COR-L47 (cell line): ENCODE measurements around the gene VAV2.

Experiments
- DNase-seq: peaks from one replicate; lab custom pipeline; 2025; lab: John Stamatoyannopoulos, UW

Gene VAV2

GRCh38 chr9:133891741-133892140 lies 100.4 kb downstream of the VAV2 start:
- no peak for DNase-seq

DNA sequence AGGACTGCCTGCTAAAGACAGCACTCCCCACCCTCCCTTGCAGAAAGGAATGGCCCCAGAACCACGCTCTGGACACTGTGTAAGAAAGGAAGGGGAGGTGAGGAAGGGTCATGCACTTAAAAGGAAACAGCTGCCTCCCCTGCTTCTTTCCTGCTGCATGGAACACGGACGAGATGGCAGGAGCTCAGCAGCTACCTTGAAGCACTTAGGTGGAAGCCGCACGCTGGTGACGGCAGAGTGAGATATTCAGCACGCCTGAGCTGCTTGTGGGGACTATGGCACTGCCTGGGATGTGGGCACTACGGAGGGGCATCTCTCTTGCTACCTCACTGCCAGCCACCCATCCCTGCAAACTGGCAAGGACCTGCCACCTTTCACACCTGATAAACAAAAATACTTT lies 101.5 kb downstream of the VAV2 start:
- no peak for DNase-seq

DNA sequence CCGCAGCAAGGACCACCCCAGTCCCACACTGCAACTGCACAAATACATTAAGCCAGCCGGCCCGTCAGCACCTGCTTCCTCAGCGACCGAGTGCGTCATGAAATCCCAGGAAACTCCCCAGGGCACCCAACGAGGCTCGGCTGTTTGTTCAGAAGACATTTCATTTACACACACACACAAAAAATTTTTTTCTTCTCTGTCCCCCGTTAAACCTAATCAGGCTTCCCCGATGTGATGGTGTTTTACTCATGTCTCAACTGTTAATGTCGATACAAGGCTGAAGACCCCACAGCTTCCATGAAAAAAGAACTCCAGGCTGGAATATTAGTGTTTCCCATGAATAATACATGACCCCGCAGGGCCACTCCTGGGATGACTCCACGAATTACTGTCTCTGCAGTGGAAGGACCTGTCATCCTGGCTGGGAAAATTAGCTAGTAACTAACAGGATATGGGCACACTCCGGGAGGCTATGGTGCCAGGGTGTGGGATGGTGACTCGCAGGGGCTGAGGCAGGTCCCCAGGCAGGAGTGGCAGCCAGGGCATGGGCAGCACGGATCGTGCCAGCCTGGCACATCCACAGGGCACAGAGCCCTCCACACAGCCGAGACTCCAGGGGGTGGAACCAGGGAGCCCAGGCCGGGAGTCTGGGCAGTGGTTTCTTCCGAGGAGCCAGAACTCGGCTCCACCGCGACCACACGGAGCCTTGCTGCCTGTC lies 102.4 kb downstream of the VAV2 start:
- peak; percentile 72 for DNase-seq

- peak; percentile 94 for DNase-seq
Measured at GRCh38 chr9:133888809-133889491, 103.2 kb downstream of the VAV2 start.

GRCh38 chr9:133888048-133888808 lies 103.9 kb downstream of the VAV2 start:
- DNase-seq, result peak; percentile 92

GRCh38 chr9:133887540-133888047 lies 104.5 kb downstream of the VAV2 start:
- DNase-seq, result no peak

- DNase-seq, result peak; percentile 47
Measured at GRCh38 chr9:133886563-133887501, 105.3 kb downstream of the VAV2 start.

- DNase-seq, result no peak
Measured at GRCh38 chr9:133884907-133885744, 107.0 kb downstream of the VAV2 start.

- DNase-seq, result no peak
Measured at GRCh38 chr9:133882849-133883755, 109.0 kb downstream of the VAV2 start.

GRCh38 chr9:133881671-133882381 lies 110.3 kb downstream of the VAV2 start:
- DNase-seq, result peak; percentile 87

DNA sequence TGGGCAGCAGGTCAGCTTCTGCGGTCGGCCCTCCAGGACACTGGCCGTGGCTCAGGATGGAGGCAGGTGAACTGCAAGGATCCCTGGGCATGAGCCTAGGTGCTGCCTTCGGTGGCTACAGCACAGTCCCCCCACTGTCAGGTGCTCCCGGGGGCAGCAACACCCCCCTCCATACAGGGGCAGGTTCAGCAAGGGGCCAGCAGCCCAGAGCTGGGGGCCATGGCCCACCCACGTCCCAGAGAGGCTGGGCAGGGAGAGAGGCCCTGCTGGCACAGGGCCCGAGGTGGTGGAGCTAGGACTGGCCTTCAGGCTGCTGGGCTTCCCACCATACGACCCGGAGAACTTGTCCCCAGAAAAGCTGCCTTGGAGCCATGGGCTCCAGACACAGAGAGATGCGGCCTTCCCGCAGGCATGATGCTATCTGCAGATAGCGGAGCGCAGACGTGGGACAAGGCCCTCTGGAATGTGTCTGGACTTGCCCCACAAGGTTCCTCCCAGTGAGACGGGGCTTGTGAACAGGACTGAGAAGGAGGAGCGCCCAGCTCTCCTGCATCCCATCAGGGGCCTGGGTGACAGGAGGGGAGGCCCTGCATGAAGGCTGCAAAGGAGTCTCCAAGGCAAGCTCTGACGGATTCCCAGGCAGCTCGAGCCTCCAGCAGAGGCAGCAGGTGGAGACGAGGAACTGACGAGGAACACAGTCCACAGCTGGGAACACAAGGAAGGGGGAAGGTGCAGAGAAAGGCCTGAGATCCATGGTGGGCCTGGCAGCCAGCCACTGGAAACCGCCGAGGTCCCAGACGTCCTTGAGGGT lies 111.1 kb downstream of the VAV2 start:
- DNase-seq, result no peak

GRCh38 chr9:133880136-133880535 lies 112.0 kb downstream of the VAV2 start:
- DNase-seq, result no peak

DNA sequence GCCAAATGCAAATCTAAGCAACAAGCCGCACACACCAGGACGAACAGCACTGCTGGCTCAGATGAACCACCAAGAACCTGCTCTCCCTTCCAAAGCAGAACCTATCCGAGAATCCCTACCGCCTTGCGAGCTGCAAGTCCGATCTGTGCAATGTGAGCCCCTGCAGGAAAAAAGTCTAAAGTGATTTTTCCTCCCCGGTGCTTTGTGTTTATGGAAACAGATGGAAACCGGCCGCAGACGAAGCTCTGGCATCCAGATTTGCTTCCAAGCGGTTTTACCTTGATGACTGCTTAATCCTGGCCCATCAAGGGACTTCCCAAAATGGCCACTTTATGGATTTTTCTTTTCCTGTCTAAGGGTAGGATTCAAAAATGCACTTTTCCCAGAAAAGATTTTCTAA lies 112.5 kb downstream of the VAV2 start:
- DNase-seq, result no peak

DNA sequence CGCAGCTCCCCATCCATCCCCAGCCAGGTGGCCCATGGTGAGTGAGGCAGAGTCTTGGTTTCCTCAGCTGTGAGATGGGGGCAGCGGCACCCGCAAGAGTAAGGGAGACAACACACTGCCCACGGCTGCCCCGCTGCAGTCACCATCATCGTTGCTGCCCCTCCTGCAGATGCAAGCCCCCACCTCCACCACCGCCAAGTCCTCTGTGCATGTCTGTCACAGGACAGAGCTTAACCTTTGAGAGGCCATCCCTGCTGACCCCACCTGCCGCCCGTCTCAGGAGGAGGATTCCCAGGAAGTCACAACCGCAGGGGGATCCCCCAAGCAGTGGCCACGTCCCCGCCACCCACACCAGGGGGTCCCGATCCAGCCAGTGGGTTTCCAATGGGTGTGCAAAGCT lies 113.7 kb downstream of the VAV2 start:
- no peak for DNase-seq

DNA sequence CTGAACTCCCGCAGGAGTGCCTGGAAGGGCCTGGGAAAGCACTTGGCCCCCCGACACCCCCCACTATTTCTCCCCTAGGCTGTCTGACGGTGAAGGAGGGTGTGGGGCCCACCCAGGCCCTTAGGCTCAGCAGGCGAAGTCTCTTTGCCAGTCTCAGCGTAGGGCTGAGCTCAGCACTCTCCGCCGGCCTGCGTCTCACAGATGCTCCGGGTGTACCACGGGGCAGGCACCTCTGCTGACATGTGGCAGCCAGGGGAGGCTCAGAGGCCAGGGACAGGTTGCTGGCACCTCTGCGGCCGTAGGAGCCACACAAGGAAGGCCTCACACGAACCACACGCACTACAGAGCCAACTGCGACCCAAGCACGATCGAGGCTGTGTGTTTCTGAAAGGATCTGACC lies 114.2 kb downstream of the VAV2 start:
- DNase-seq, result no peak

DNA sequence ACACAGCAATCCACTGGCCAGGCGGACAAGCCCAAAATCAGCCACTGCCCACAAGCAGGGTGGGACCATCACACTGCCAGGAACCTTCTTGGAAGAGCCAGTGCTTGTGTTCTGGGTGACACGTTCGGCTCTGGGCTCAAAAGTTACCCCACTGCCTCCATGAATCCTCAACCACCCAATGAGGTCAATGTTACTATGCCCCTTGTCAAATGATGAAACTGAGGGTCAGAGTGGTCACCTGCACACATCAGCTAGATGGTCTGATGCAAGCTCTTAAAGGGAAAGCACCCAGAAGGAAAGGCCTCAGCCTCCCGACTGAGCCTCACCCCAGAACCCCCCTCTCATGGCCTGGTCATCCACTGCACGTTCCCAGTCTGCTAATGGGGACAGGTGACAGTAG lies 114.8 kb downstream of the VAV2 start:
- DNase-seq, result no peak

DNA sequence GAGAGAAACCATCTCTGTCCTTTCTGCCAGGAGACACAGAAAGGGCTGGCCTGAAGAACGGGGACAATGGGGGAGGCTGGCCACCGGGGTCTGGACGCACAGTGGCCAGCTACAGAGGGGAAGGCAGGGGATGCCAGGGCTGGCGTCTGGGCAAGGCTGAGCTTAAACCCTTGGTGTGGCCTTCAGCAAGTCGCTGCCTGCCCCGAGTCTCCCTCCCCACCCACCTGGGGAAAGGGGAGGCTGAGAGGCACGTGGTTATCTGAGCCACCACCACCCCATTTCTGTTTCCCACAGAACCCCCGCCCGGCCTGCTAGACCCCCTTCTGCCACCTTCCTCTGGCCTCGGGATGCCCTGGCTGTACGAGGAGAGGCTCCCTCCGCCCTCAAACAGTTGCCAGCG lies 115.3 kb downstream of the VAV2 start:
- no peak for DNase-seq

GRCh38 chr9:133876144-133876543 lies 116.0 kb downstream of the VAV2 start:
- no peak for DNase-seq
